Hematopoietic multipotent progenitor cell treated with erythropoietin and hydrocortisone succinate and interleukin-3 and kit ligand, for 17 days (in vitro differentiated cells): ENCODE measurements around the gene SLC25A38.
"Not testable (repeated sequence)": the region's sequence is repeated elsewhere in the genome, so short reads cannot be mapped to it uniquely, and the experiment has no call there.

ENCODE experiments used
- DNase-seq: peaks from one replicate; pipeline ENCODE4 v3.0.0-alpha.2; 2015; ENCODE audit warnings: low spot score

Gene SLC25A38, protein sequence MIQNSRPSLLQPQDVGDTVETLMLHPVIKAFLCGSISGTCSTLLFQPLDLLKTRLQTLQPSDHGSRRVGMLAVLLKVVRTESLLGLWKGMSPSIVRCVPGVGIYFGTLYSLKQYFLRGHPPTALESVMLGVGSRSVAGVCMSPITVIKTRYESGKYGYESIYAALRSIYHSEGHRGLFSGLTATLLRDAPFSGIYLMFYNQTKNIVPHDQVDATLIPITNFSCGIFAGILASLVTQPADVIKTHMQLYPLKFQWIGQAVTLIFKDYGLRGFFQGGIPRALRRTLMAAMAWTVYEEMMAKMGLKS

DNA sequence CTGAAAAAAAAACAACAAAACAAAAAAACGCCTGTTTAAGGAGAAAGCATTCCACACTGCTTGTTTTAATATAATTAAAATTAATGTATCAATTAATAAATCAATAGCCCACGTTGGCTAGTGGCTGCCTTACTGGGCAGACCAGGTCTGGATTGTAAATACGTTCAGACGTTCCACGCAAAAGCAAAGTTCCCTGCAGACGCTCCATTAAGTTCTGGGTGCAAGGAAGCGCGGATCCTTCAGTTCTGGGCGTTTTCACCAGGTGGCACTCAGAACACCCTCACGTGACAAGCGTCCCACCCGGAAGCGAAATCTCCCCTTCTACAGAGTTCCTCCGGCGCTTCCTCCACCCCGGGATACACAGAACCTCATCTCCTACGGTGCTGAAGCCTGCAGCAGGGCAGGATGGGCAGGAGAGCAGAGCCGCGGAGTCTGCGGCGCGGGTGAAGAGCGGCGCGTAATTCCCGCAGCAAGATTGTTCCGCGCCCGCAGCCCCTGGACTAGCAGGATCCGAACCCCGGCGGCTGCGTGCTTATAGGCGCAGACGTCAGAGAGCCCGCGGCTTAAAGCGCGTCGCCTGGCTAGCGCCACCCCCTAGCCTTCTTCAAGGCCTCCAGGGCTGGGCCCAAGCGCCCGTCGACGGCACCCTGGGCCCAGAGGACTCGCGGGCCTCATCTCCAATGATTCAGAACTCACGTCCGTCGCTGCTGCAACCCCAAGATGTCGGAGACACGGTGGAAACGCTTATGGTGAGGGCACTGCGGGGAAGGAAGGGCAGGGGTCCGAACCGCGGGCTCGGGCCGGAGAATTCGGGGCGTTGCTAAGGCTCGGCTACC, at the start of gene SLC25A38:
TSS of gene SLC25A38 (plus strand) at position 326 of the 836 bp plus-strand sequence. CDS start at position 681, 355 bp downstream.
- DNase-seq: peak; percentile 83

DNA sequence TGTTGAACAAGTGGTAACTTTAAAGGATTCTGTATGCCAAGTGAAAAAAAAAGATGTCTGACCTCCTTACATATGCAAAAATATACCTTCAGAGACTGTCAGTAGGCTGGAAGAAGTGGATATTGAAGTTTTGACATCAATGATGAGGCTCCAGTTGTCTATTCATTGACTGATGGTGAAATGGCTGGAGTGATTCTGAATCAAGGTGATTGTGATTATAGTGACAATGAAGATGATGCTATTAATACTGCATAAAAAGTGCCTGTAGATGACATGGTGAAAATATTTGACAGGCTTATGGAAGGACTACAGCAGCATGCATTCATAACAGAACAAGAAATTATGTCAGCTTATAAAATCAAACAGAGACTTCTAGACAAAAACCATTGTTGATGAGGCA, 49.6 kb upstream of the SLC25A38 start:
- DNase-seq: no peak

DNA sequence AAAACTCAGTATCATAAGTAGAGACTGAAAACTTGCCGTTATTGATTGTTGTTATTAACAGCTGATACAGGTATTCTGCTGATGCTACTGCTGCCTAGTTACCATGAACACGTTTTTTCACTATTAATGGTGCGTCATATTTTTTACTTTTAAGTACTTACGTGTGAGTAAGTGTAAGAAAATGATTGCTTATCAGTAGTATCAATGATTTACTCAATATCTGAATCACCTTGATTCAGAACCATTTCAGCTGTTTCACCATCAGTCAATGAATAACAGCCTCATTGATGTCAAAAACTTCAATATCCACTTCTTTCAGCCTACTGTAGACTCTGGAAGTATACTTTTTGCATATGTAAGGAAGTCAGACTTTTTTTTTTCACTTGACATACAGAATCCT, 49.0 kb upstream of the SLC25A38 start:
- DNase-seq: no peak

DNA sequence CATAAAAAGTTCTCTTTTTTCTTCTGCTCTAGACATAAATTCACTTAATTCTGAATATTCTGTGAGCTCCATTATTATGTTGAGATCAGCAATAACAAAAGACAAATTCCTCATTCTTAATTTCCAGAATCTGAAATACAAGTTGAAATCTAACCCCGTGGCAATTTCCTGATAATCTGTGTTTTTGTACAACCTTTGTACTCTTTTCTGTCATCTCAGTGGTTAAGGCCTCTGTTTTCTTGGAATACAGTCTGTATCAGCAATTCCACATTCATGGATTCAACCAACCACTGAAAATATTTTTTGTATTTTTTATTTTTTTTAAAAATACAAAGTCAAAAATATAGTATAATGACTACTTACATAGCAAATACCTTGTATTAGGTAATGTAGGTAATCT, 45.0 kb upstream of the SLC25A38 start:
- DNase-seq: no peak

DNA sequence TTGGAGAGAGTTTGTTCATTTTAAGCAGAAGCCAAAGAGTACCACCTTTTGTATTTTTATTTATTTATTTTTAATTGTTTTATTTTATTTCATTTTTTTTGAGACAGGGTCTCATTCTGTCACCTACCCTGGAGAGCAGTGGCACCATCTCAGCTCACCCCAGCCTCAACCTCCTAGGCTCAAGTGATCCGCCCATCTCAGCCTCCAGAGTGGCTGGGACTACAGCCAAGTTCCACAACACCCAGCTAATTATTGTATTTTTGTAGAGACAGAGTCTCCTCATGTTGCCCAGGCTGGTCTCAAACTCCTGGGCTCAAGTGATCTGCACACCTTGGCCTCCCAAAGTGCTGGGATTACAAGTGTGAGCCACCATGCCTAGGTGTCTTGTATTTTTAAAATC, 44.1 kb upstream of the SLC25A38 start:
- no peak for DNase-seq

DNA sequence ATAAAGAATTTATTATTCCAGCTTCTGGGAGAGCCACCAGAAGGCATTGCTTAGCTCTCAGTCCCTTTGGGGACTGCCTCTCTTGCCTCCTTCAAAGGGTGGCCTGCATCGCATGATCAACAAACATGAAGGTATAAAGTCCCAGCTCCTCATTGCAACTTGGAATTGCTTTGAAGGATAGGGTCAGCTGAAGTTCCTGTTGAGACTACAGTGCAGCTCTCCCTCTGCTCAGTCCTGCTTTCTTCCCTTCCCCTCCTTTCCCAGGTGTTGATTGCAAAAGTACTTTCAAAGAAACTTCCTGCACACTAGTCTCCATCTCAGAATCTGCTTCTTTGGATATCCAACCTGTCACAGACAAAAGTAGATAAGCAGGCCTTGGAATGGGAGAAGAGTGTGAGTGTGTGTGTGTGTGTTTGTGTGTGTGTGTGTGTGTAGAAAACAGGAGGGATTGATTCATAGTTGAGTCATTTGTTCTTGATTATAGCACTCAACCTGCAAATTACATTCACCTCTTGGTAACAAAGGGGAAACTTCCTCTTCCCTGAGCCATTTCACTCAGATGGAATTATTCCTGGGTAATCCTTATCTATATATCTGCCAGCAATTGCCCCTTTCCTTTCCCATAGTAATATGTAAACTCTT, 40.0 kb upstream of the SLC25A38 start:
- DNase-seq: no peak

DNA sequence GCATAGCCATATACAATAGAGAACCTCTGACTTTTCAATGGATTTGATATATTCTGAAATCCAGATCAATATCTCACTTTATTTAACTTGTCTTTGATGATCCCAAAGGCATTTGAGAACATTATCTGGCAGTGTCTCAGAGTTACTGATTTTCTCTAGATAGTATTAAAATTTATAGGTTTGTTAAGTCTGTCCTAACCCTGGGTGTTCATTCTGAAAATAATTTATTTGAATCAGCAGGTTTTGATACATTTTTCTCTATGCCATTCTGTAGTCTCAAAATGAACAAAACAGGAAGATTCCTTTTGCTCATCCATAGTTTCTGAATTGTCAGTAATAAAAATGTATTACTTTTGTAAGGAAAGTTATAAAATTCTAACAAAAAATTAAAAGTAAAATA, 39.4 kb upstream of the SLC25A38 start:
- no peak for DNase-seq

DNA sequence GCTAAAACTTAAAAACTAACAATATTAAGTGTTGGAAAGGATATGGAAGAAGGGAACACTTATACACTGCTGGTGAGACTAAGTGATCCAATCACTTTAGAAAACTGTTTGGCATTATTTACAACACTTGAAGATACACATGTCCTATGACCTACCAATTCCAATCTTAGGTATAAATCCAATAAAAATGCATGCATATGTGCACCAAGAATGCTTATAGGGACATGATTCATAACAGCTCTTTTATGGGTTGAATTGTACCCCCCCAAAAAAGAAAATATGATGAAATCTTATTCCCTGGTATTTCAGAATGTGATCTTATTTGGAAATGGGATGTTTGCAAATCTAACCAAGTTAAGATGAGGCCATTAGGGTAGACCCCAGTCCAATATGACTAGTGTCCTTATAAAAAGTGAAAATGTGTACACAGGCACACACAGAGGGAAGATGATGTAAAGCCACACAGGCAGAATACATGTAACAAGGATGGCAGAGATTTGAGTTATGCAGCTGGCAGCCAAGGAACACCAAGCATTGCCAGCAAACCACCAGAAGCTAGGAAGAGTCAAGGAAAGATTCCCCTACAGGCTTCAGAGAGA, 38.3 kb upstream of the SLC25A38 start:
- no peak for DNase-seq

DNA sequence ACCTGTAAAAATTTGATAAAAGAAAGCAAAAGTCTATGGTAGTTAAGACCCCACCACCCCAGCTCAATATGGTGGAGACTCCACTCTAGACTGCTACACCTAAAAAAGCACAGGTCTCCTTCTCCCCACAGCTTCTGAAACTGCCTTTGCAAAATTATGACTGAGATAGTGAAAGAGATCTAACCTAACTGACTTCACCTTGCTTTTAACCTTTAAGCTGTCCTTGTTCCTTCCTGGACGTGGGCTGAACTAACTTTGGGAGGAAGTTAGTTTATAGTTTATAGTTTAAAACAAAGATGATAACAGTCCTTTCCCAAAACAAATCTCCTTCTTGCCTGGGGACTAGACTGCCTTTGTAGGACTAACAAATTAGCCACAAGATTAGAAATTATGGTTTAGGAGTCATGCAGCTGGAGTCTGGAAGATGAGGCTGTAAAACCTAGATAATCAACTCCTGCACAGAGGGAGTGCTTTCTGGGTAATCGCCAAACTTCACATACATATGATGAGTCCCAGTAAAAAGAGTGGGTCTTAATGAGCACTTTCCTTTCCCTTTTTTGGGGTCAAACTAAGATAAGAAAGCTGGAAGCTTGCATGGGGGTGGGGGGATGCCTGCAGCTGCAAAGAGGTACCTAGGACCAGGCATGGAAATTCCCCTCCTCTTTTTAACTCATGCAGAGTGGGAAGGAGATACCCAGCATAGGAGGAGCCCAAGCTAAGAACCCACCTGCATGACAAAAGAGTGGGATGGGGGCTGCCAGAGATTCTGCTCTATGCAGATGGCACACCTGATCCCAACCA, 36.2 kb upstream of the SLC25A38 start:
- no peak for DNase-seq

DNA sequence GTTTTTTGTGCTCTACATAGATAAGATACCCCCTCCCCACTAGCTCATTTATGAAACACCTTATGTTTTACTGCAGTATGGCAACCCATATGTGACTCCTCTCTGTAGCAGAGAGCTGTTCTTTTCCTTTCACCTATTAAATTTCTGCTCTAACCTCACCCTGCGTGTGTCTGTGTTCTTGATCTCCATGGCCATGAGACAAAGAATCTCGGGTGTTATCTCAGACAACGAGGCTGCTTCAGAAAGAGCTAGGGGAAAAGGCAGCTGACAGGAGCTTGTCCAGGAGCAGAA, 35.6 kb upstream of the SLC25A38 start:
- no peak for DNase-seq

DNA sequence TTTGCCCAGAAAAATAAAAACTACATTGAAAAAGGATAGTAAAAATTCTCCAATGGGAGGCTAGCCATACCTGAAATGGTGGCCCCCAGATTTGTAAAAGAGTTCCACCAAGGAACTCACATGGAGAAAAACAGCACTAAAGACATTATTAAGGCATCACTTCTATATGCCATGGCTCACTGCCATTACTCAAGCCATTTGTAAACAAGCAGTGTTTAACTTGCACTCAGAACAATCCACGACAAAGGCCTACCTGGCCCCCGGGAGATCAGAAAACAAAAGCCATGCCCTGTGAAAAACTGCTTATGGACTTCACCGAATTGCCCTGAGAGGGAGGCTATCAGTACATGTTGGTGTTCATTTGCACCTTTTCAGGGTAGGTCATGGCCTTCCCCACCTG, 34.1 kb upstream of the SLC25A38 start:
- no peak for DNase-seq

DNA sequence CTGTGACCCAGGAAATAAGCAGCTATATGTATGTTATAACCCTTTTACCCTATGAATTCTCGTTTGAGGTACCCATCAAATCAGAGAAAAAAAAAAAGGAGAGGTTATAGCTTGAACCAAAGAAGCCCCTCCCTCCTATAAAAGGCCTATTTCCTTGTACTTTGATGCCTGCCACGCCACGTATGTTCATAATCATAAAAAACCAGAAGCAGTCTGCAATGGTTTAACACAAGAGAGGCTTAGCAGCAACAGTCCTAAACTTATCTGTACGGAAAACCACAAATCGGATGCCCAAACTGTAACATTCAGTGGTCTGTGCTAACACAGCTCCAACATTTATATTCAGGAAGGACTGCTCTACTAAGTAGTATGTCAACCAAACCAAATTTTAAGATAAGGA, 32.5 kb upstream of the SLC25A38 start:
- no peak for DNase-seq

DNA sequence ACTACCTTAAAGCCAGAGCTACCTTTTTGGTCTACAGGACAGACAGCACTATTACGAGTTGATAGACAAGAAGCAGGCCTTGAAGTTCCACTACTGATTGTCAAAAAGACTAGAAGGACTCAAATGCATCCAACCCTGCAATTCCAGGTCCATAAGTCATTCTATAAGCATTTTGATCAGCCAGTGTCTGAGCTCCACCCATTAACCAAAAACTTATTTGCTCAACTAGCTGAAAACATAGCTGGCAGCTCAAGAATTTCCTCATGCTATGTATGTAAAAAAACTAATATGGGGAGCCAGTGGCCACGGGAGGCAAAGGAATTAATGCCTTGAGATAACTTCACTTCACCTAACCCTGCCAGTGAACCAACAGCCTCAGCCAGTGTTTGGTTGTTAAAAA, 32.0 kb upstream of the SLC25A38 start:
- not testable (repeated sequence) for DNase-seq

DNA sequence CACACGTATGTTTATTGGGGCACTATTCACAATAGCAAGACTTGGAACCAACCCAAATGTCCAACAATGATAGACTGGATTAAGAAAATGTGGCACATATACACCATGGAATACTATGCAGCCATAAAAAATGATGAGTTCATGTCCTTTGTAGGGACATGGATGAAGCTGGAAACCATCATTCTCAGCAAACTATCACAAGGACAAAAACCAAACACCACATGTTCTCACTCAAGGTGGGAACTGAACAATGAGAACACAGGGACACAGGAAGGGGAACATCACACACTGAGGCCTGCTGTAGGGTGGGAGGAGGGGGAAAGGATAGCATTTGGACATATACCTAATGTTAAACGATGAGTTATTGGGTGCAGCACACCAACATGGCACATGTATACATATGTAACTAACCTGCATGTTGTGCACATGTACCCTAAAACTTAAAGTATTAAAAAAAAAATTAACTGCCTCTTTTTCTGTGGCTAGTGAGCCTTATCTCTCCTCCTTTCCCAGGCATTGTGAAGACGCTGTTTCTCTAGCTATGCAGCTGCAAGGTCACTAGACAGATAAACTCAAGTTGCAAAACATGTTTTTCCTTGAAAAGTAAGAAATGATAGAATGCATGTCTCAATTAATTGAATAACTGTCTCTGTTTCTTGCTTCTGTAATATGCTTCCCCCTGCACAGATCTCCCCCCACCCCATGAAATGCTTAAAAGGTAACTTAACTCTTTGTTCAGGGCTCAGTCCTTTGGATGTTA, 29.8 kb upstream of the SLC25A38 start:
- DNase-seq: not testable (repeated sequence)

DNA sequence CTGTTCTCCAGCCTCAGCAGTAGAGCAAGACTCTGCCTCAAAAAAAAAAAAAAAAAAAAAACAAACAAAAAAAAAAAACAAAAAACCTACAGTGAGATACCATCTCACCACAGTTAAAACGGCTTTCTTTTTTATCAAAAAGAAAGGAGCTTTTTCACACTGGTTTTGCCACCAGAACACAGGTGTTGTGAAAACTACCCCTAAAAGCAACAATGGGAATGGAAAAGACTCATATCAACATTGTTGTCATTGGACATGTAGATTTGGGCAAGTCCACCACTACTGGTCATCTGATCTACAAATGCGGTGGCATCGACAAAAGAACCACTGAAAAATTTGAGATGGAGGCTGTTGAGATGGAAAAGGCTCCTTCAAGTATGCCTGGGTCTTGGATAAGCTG, 24.8 kb upstream of the SLC25A38 start:
- no peak for DNase-seq

DNA sequence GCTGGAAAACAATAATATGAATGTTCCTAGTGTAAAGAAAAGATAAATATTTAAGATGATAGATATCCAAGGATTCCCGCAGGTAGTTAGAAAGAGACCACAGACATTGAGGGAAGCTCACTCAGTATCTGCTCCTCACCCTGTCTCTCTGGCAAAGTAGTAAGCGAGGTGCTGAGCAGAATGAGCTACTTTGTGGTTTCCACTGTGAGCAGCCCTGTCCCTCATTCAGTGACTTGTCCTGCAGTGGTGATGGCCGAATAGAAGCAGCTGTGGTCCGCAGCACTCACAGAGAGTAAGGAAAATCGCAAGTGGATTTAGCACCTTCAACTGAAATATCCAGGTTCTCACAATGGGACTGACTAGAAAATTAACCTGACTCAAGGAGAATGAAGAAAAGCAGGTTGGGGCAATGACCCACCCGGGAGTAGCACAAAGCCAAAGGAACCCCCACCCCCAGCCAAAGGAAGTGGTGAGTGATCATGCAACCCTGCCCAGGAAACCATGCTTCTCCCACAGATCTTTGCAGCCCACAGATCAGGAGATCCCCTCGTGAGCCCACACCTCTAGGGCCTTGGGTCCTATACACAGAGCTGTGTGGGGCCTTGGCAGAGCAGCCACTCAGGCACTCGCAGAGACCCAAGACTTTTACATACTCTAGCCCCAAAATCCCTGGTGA, 21.8 kb upstream of the SLC25A38 start:
- no peak for DNase-seq

DNA sequence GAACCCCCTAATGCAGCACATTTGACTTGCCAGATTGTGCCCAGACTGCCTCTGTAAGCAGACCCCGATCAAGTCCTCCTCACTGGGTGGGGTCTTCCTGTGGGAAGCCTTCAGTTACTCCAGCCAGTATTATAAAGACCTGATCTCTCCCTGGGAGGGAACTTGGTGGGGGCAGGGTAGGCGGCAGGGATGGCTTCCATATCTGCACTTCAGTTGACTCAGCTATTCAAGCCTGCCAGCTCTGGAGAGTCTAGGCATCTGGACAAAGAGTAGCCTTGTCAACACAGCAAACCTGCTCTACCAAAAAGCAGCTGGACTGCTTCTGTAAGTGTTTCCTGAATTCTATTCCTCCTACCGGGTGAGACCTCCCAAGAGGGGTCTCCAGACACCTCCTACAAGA, 21.0 kb upstream of the SLC25A38 start:
- no peak for DNase-seq

DNA sequence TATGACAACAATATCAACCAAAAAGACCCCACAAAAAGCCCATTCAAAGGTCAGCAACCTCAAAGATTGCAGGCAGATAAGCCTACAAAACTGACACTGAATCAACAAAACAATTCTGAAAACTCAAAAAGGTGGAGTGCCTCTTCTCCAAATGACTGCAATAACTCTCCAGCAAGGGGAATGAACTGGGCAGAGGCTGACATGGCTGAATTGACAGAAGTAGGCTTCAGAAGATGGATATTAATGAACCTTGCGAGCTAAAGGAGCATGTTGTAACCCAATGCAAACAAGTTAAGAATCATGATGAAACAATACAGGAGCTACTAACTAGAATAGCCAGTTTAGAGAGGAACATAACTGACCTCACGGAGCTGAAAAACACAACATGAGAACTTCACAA, 20.4 kb upstream of the SLC25A38 start:
- no peak for DNase-seq

DNA sequence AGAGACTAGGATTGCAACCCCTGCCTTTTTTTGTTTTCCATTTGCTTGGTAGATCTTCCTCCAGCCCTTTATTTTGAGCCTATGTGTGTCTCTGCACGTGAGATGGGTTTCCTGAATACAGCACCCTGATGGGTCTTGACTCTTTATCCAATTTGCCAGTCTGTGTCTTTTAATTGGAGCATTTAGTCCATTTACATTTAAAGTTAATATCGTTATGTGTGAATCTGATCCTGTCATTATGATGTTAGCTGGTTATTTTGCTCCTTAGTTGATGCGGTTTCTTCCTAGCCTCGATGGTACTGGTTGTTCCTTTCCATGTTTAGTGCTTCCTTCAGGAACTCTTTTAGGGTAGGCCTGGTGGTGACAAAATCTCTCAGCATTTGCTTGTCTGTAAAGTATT, 12.7 kb upstream of the SLC25A38 start:
- not testable (repeated sequence) for DNase-seq

DNA sequence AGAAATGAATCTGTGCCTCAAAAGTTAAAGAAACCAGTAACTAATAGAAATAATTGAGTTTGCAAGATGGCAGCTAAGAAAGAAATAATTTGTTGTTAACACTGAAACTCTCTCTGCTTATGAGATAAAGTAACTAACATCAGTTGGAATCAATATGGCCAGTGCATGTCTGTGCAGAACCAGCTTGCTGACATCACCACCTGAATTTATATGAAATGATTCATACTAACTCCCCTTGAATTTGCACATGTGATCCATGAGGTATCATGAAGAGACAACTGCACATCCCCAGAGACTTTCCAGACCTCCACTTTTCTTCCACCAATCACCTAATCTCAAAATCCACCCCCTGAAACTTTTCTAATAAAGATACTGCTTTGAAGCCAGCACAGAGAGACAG, 10.3 kb upstream of the SLC25A38 start:
- DNase-seq: no peak
